Naive thymus-derived CD4-positive, alpha-beta T cell (primary cell): ENCODE results near the gene IFIH1. TPM values are rescaled to one million over a fixed set of nuclear protein-coding genes. Genes with fewer than 3 reads are reported as not detected.

Experiments used
- ATAC-seq: fragments of 150-1000 bp; cut with Tn5 transposase; 2 replicates; pipeline ENCODE4 v1.10.0; 2021; ENCODE audit warnings: mild to moderate bottlenecking, moderate library complexity
- CTCF ChIA-PET: fragments of 350-600 bp; sonication (Branson Sonifier 250); formaldehyde crosslinking; loops from one replicate; lab custom pipeline; 2021; ENCODE audit warnings: antibody characterized with exemption; lab: Charles Lee
- POLR2A ChIA-PET: fragments of 350-600 bp; sonication (Branson Sonifier 250); formaldehyde crosslinking; loops from one replicate; lab custom pipeline; 2021; ENCODE audit warnings: antibody characterized with exemption, inconsistent platforms; lab: Charles Lee
- DNase-seq, 9 donors: peaks; one replicate each; pipeline versions ENCODE4 v3.0.0 to v3.0.0-alpha.2; 2020 to 2022; ENCODE audit warnings: mixed read lengths in 1 of 9
- H3K27ac ChIP-seq: one replicate; pipeline ENCODE4 v1.7.0; 2013; ENCODE audit warnings: mild to moderate bottlenecking, low read depth, low read length, moderate library complexity
- H3K27me3 ChIP-seq, 2 donors: one replicate each; pipeline ENCODE4 v1.7.0; 2013; ENCODE audit warnings: low read length in 2 of 2, mild to moderate bottlenecking in 2 of 2, moderate library complexity in 2 of 2; ENCODE audit not compliant: control insufficient read depth in 2 of 2, insufficient read depth in 2 of 2
- H3K36me3 ChIP-seq, 3 experiments: 1 replicate in 2 of 3; 2 replicates in 1 of 3; pipeline ENCODE4 v1.7.0; 2013; ENCODE audit warnings: low read length in 3 of 3, mild to moderate bottlenecking in 3 of 3, moderate library complexity in 1 of 3; ENCODE audit not compliant: insufficient read depth in 3 of 3, control insufficient read depth in 2 of 3
- H3K4me1 ChIP-seq, 2 donors: one replicate each; pipeline ENCODE4 v1.7.0; 2013; ENCODE audit warnings: low read length in 2 of 2, mild to moderate bottlenecking in 2 of 2, moderate library complexity in 1 of 2; ENCODE audit not compliant: control insufficient read depth in 2 of 2, insufficient read depth in 2 of 2
- H3K4me3 ChIP-seq: 2 replicates; pipeline ENCODE4 v1.7.0; 2013; ENCODE audit warnings: mild to moderate bottlenecking, low read length
- H3K9me3 ChIP-seq, 3 experiments: 1 replicate in 2 of 3; 2 replicates in 1 of 3; pipeline ENCODE4 v1.7.0; 2013; ENCODE audit warnings: low read length in 3 of 3; ENCODE audit not compliant: control insufficient read depth in 2 of 3
- H3K27ac Mint-ChIP-seq, 9 donors: one replicate each; pipeline ENCODE4 v1.8.0; 2020 to 2022; ENCODE audit warnings: mixed read lengths in 9 of 9, mild to moderate bottlenecking in 8 of 9, moderate library complexity in 5 of 9, inconsistent platforms in 2 of 9
- H3K27me3 Mint-ChIP-seq, 5 donors: one replicate each; pipeline ENCODE4 v1.8.0; 2021 to 2022; ENCODE audit warnings: mixed read lengths in 5 of 5, mild to moderate bottlenecking in 1 of 5
- H3K36me3 Mint-ChIP-seq, 5 donors: one replicate each; pipeline ENCODE4 v1.8.0; 2020 to 2022; ENCODE audit warnings: mixed read lengths in 5 of 5, mild to moderate bottlenecking in 3 of 5, inconsistent platforms in 1 of 5
- H3K4me1 Mint-ChIP-seq, 7 donors: one replicate each; pipeline ENCODE4 v1.8.0; 2020 to 2022; ENCODE audit warnings: mixed read lengths in 7 of 7, mild to moderate bottlenecking in 3 of 7, inconsistent platforms in 1 of 7
- H3K4me3 Mint-ChIP-seq, 10 donors: one replicate each; pipeline ENCODE4 v1.8.0; 2020 to 2022; ENCODE audit warnings: mild to moderate bottlenecking in 10 of 10, mixed read lengths in 10 of 10, moderate library complexity in 6 of 10, inconsistent platforms in 2 of 10
- H3K9me3 Mint-ChIP-seq, 11 donors: one replicate each; pipeline ENCODE4 v1.8.0; 2020 to 2022; ENCODE audit warnings: mixed read lengths in 11 of 11, mild to moderate bottlenecking in 4 of 11, inconsistent platforms in 1 of 11, moderate library complexity in 1 of 11
- intact Hi-C, 2 donors: fragments of 100-400 bp; cut with micrococcal nuclease; formaldehyde crosslinking; loops; one replicate each; pipeline ENCODE4 v1.15.1; 2023
- polyA plus RNA-seq, 2 donors: library from polyadenylated mRNA; unstranded; fragments of 300-500 nt; fragmentation: Illumina TruSeq; gene quantifications; one replicate each; pipeline ENCODE4 v1.2.3, GENCODE V29; 2021
- total RNA-seq, 6 experiments: library from RNA in 5 of 6; stranded (reverse) in 5 of 6; gene quantifications; 1 replicate in 5 of 6; 2 replicates in 1 of 6; pipeline ENCODE4 v1.2.3 and lab custom pipeline; 2021 to 2026

IFIH1 gene
- total and polyA plus RNA-seq, 7 experiments from 2014 or later = 14.5 to 77.9 (median 23.1) TPM

DNA sequence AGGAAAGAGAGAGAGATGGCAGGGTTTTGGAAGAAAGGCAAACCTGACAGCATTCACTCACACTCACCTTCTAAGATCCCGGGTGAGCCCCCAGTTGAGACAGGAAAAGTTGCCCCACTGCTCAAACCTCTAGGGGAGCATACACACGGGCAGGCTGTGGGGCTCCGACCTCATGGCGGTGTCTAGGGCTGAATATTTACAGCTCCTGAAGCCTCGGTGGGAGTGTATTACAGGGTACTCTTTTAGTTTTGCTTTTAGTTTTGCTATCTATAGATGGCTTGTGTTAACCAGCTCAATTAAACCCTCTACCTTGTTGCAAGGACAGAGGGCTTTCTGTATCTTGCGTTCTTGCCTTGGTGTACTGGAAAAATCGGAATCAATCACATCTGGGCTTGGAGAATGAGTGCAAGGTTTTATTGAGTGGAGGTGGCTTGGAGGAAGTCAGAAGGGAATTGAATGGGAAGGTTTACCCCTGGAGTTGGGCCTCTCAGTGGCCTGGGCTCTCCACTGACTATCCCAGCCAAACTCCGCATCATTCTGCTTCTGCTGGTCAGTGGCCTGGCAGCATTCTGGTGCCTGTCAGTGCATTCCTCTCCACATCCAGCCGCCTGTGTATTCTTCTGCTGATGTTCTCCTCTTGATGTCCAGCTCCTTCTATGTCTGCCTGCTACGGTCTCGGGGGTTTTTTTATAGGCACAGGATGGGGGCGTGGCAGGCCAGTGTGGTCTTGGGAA, 10.1 kb upstream of the IFIH1 start:
- peak overlapping the region in 1 of 9 donors; percentile 48 for H3K27ac Mint-ChIP-seq
- no peaks in the 10 kb centered on the region for H3K27me3 Mint-ChIP-seq
- intact Hi-C loops = no loop called here
- Histone ChIP-seq H3K27ac (no peak overlapping the region), H3K27me3 (no peaks in the 10 kb centered on the region), H3K4me1 (no peaks in the 10 kb centered on the region), H3K9me3 (no peaks in the 10 kb centered on the region), H3K4me3 (no peak overlapping the region), H3K36me3 (no peaks in the 10 kb centered on the region)
- peaks cover 0 to 16% (median 0%) of the 10 kb centered on the region in 7 donors for H3K4me1 Mint-ChIP-seq
- H3K9me3 Mint-ChIP-seq = no peaks in the 10 kb centered on the region
- ChIA-PET CTCF (interaction anchor here (1.5 kb wide), 1 partner anchor 30 kb away, joined by 4 read pairs; no protein-coding TSS in a partner anchor), POLR2A (interaction anchor here (0.9 kb wide), 1 partner anchor 25 kb away, joined by 4 read pairs; no protein-coding TSS in a partner anchor)
- DNase-seq (no peak), ATAC-seq (peak; percentile 38)
- H3K4me3 Mint-ChIP-seq = peak overlapping the region in 1 of 10 donors; percentile 15
- H3K36me3 Mint-ChIP-seq = peaks cover 0 to 5% (median 0%) of the 10 kb centered on the region in 5 donors

- H3K27me3 Mint-ChIP-seq = no peaks in the 10 kb centered on the region
- peaks cover 0 to 5% (median 0%) of the 10 kb centered on the region in 5 donors for H3K36me3 Mint-ChIP-seq
- H3K27ac ChIP-seq = no peak overlapping the region
- H3K4me1 Mint-ChIP-seq = peaks cover 0 to 16% (median 0%) of the 10 kb centered on the region in 7 donors
- H3K27me3 ChIP-seq = no peaks in the 10 kb centered on the region
- ChIA-PET POLR2A (no interaction called here), CTCF (no interaction called here)
- H3K27ac Mint-ChIP-seq = peak overlapping the region in 1 of 9 donors; percentile 26
- intact Hi-C loops = loop anchor here in 1 of 2 donors (1.0 kb wide), 1 partner anchor 10 kb away; the partner anchor contains the start of gene IFIH1
- no peaks in the 10 kb centered on the region for H3K4me1 ChIP-seq
- no peaks in the 10 kb centered on the region for H3K9me3 Mint-ChIP-seq
- no peak overlapping the region for H3K4me3 ChIP-seq
- H3K9me3 ChIP-seq = no peaks in the 10 kb centered on the region
- H3K36me3 ChIP-seq = no peaks in the 10 kb centered on the region
- no peak for ATAC-seq
- H3K4me3 Mint-ChIP-seq = no peak overlapping the region
- no peak for DNase-seq
These were observed 9.3 kb upstream of the IFIH1 start for GRCh38 chr2:162327806-162328205.

GRCh38 chr2:162327134-162327769, 8.8 kb upstream of the IFIH1 start:
- DNase-seq (peak in 4 of 9 donors; percentile 17 to 30 (median 24)), ATAC-seq (no peak)
- Mint-ChIP-seq H3K27me3 (no peaks in the 10 kb centered on the region), H3K36me3 (peaks cover 0 to 5% (median 0%) of the 10 kb centered on the region in 5 donors), H3K4me1 (peaks cover 0 to 16% (median 0%) of the 10 kb centered on the region in 7 donors), H3K4me3 (no peak overlapping the region), H3K9me3 (no peaks in the 10 kb centered on the region), H3K27ac (peak overlapping the region in 1 of 9 donors; percentile 26)
- H3K4me1 ChIP-seq = no peaks in the 10 kb centered on the region
- ChIA-PET CTCF (interaction anchor here (0.6 kb wide), 1 partner anchor 772 kb away, joined by 4 read pairs; no protein-coding TSS in a partner anchor), POLR2A (no interaction called here)
- intact Hi-C loops = loop anchor here in 1 of 2 donors (1.0 kb wide), 1 partner anchor 9 kb away; the partner anchor contains the start of gene IFIH1
- H3K27me3 ChIP-seq = no peaks in the 10 kb centered on the region
- no peaks in the 10 kb centered on the region for H3K36me3 ChIP-seq
- no peak overlapping the region for H3K4me3 ChIP-seq
- H3K9me3 ChIP-seq = no peaks in the 10 kb centered on the region
- H3K27ac ChIP-seq = no peak overlapping the region

DNA sequence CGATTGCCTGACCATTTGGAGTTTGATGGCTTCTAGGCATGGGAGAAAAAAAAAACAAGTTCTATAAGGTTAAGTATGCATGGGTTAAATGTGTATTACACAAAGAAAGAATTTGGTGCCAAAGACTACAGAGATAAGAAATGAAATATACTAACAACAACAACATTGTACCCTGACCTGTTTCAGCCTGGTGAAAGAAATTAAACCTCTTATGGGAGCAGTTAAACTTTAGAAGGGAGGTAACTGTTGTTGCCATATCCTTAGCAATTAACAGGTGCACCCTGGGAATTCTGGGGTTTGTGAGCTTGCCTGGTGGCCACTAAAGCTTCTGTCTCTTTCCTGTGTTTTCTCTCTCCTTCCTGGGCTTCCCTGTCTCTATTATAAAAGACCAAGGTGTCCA, 6.5 kb upstream of the IFIH1 start:
- no peak overlapping the region for H3K27ac ChIP-seq
- no peak overlapping the region for H3K27ac Mint-ChIP-seq
- H3K9me3 Mint-ChIP-seq = no peaks in the 10 kb centered on the region
- CTCF ChIA-PET = interaction anchor here (1.1 kb wide), 1 partner anchor 27 kb away, joined by 4 read pairs; no protein-coding TSS in a partner anchor
- no peak for DNase-seq
- no peak overlapping the region for H3K4me3 ChIP-seq
- POLR2A ChIA-PET = interaction anchor here (0.6 kb wide), 1 partner anchor 10 kb away, joined by 3 read pairs; no protein-coding TSS in a partner anchor
- no peaks in the 10 kb centered on the region for H3K36me3 ChIP-seq
- H3K27me3 Mint-ChIP-seq = no peaks in the 10 kb centered on the region
- peaks cover 0 to 5% (median 0%) of the 10 kb centered on the region in 5 donors for H3K36me3 Mint-ChIP-seq
- intact Hi-C loops = no loop called here
- no peak for ATAC-seq
- H3K4me1 ChIP-seq = peaks cover 0 to 7% of the 10 kb centered on the region in 2 donors
- peaks cover 5 to 28% (median 17%) of the 10 kb centered on the region in 7 donors for H3K4me1 Mint-ChIP-seq
- no peaks in the 10 kb centered on the region for H3K9me3 ChIP-seq
- H3K4me3 Mint-ChIP-seq = no peak overlapping the region
- no peaks in the 10 kb centered on the region for H3K27me3 ChIP-seq

DNA sequence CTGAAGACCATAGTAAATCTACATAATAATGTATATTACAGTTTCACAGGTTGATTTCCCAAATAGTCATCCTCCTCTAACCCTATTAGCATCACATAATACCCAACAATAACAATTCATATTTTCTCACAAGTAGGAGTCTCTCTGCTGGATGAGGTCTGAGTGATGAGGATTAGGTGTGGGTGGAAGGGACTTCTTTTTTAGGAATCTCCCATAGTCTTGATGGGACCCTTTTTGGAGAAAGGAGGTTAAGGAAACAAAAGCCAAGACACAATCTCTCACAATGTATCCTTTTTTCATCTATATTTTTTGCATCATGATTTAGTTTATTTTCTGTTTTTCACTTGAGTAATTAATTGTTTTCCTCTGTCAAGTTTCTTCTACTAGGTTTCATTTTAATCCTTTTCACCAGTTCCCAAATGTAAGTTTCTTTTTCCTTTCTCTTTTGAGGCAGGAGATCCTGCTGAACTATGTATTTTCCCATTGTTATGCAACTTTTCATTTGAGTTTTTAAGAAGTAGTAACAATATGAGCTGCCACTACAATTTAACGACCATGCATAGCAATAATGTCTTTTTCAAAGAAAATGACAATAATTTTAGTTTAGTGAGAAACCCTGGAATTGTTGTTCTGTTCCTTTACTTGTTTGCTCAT, 2.5 kb upstream of the IFIH1 start:
- DNase-seq = no peak
- peak overlapping the region in 1 of 10 donors; percentile 100 for H3K4me3 Mint-ChIP-seq
- H3K9me3 Mint-ChIP-seq = peaks cover 0 to 1% (median 0%) of the 10 kb centered on the region in 11 donors
- peaks cover 0 to 15% (median 0%) of the 10 kb centered on the region in 5 donors for H3K36me3 Mint-ChIP-seq
- Histone ChIP-seq H3K4me3 (no peak overlapping the region), H3K27me3 (no peaks in the 10 kb centered on the region), H3K4me1 (peaks cover 11 to 28% of the 10 kb centered on the region in 2 donors), H3K36me3 (no peaks in the 10 kb centered on the region), H3K27ac (no peak overlapping the region), H3K9me3 (no peaks in the 10 kb centered on the region)
- intact Hi-C loops = loop anchor here in 1 of 2 donors (1.0 kb wide), 1 partner anchor 10 kb away; no protein-coding TSS in a partner anchor
- CTCF ChIA-PET = interaction anchor here (3.9 kb wide), 1 partner anchor 21 kb away, joined by 12 read pairs; no protein-coding TSS in a partner anchor
- H3K4me1 Mint-ChIP-seq = peaks cover 29 to 48% (median 40%) of the 10 kb centered on the region in 7 donors
- H3K27ac Mint-ChIP-seq = peak overlapping the region in 6 of 9 donors; percentile 2 to 99 (median 60)
- POLR2A ChIA-PET = interaction anchor here (0.6 kb wide), 1 partner anchor 301 kb away, joined by 4 read pairs; no protein-coding TSS in a partner anchor
- no peaks in the 10 kb centered on the region for H3K27me3 Mint-ChIP-seq
- no peak for ATAC-seq
